ENCODE data around the gene SARS2.
"Not testable (repeated sequence)": the region's sequence is repeated elsewhere in the genome, so short reads cannot be mapped to it uniquely, and the experiment has no call there.

SARS2 gene

GRCh38 chr19:38898788-38899446 is 31.6 kb downstream of the SARS2 start:
- no peak for TF ChIP-seq FOXP2 (optimal IDR thresholded peaks at IDR 0.05; ENCODE audit: control extremely low read depth, extremely low read length, insufficient read depth)
- Histone ChIP-seq H3K4me3 (peak overlapping the region; percentile 90), H3K36me3 (ENCODE audit: insufficient read depth, low read length) (no peaks in the 10 kb centered on the region), H3K27ac (no peak overlapping the region), H3K9me3 (ENCODE audit: low read depth, low read length) (no peaks in the 10 kb centered on the region), H3K9ac (ENCODE audit: insufficient read length) (peak overlapping the region; percentile 80)
- DNase-seq (ENCODE audit: low read depth, low spot score): no peak

DNA sequence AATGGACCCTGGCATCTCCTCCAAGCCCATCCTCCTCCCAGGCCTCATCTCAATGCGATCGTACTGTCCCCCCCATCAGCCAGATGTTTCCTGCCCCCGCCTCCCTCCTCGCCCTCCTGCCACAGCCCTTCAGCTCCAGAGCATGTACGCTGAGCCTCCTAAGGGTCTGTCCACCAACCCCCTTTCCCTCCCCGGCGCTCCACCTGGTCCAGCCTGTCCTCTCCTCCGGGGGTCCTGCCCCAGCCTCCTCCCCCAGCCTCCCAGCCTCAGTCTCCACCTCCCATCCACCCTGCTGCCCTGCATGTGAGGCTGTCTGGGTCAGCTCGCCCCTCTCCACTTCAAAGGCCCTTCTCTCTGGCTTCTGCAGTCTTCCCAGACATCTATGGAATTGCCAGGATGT is 35.6 kb downstream of the SARS2 start:
- DNase-seq (ENCODE audit: low read depth, low spot score): no peak

GRCh38 chr19:38893341-38893771 is 37.2 kb downstream of the SARS2 start:
- Histone ChIP-seq H3K27ac (no peak overlapping the region), H3K36me3 (ENCODE audit: insufficient read depth, low read length) (no peaks in the 10 kb centered on the region; the same call in 1 of the 2 replicates), H3K9ac (ENCODE audit: insufficient read length) (no peak overlapping the region), H3K4me3 (no peak overlapping the region), H3K9me3 (ENCODE audit: low read depth, low read length) (no peaks in the 10 kb centered on the region)
- no peak for DNase-seq (ENCODE audit: low read depth, low spot score)
- TF ChIP-seq POLR2AphosphoS5 (IDR thresholded peaks at IDR 0.05; ENCODE audit: borderline replicate concordance, low read depth, low read length) (no peak), FOXP2 (optimal IDR thresholded peaks at IDR 0.05; ENCODE audit: control extremely low read depth, extremely low read length, insufficient read depth) (no peak), EZH2 (IDR thresholded peaks at IDR 0.05) (no peak)

More for the DNA sequence above, 35.6 kb downstream of the SARS2 start:
- Histone ChIP-seq H3K9me3 (ENCODE audit: low read depth, low read length) (no peaks in the 10 kb centered on the region), H3K9ac (ENCODE audit: insufficient read length) (no peak overlapping the region), H3K36me3 (ENCODE audit: insufficient read depth, low read length) (no peaks in the 10 kb centered on the region), H3K4me3 (no peak overlapping the region), H3K27ac (no peak overlapping the region)
- TF ChIP-seq FOXP2 (optimal IDR thresholded peaks at IDR 0.05; ENCODE audit: control extremely low read depth, extremely low read length, insufficient read depth) (no peak), POLR2AphosphoS5 (IDR thresholded peaks at IDR 0.05; ENCODE audit: borderline replicate concordance, low read depth, low read length) (no peak), EZH2 (IDR thresholded peaks at IDR 0.05) (no peak)

DNA sequence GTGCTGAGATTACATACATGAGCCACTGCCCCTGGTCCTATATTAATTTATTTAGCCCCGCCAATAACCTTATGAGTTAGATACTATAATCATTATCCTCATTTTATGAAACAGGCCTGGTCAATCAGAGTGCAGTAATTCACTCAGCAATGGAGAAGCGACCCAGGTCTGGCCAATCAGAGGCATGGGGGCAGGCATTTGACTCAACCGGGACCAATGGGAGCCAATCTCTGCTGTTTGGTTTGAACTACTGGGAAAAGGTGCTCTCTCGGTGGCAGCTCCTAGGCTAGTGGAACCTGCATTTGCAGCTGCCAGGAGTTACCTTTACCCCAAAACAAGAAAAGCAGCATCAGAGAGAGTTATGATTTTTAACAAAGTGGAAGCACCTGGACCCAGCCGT is 37.7 kb downstream of the SARS2 start:
- TF ChIP-seq FOXP2 (optimal IDR thresholded peaks at IDR 0.05; ENCODE audit: control extremely low read depth, extremely low read length, insufficient read depth) (no peak), POLR2AphosphoS5 (IDR thresholded peaks at IDR 0.05; ENCODE audit: borderline replicate concordance, low read depth, low read length) (no peak), EZH2 (IDR thresholded peaks at IDR 0.05) (no peak)
- Histone ChIP-seq H3K9me3 (ENCODE audit: low read depth, low read length) (no peaks in the 10 kb centered on the region), H3K36me3 (ENCODE audit: insufficient read depth, low read length) (no peaks in the 10 kb centered on the region; the same call in 1 of the 2 replicates), H3K27ac (no peak overlapping the region), H3K9ac (ENCODE audit: insufficient read length) (no peak overlapping the region), H3K4me3 (no peak overlapping the region)
- no peak for DNase-seq (ENCODE audit: low read depth, low spot score)

DNA sequence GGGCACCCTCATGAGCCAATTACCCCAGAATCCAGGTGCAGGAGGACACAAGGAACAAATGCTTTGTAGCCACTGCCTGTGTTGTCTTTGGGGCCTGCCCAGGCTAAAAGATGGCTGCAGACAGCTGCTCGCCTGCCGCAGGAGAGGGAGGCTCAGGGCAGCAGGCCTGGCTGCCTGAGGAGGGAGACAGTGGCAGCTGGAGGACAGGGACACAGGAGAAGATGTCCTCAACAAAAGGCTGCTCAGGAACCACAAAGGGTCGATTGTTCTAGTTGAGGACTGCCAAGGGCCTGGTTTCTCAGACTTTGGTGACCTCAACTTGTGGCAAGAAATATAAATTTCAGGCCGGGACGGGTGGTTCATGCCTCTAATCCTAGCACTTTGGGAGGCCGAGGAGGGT is 38.8 kb downstream of the SARS2 start:
- H3K9ac ChIP-seq (ENCODE audit: insufficient read length): no peak overlapping the region
- no peaks in the 10 kb centered on the region; the same call in 1 of the 2 replicates for H3K36me3 ChIP-seq (ENCODE audit: insufficient read depth, low read length)
- H3K27ac ChIP-seq: no peak overlapping the region
- H3K9me3 ChIP-seq (ENCODE audit: low read depth, low read length): no peaks in the 10 kb centered on the region
- TF ChIP-seq POLR2AphosphoS5 (IDR thresholded peaks at IDR 0.05; ENCODE audit: borderline replicate concordance, low read depth, low read length) (no peak), EZH2 (IDR thresholded peaks at IDR 0.05) (no peak), FOXP2 (optimal IDR thresholded peaks at IDR 0.05; ENCODE audit: control extremely low read depth, extremely low read length, insufficient read depth) (no peak)
- no peak overlapping the region for H3K4me3 ChIP-seq
- no peak for DNase-seq (ENCODE audit: low read depth, low spot score)

DNA sequence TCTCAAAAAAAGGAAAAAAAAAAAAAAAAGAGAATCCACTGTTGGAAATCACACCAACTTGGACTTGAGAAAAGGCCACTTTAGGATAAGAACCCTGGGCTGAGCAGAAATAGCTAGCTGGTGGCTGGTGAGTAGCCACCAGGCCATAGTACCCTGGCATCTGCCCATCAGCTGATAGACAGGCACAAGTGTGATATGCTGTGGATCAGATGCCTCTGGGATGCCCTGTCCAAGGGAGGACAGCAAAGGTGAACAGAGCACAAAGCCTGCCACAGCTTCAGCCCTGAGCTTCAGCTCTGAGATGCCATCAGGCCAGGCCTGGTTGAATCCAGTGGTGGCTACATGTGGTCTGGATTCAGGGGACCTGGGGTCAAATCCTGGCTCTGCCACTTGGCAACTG is 39.9 kb downstream of the SARS2 start:
- no peak for DNase-seq (ENCODE audit: low read depth, low spot score)
- H3K9me3 ChIP-seq (ENCODE audit: low read depth, low read length): no peaks in the 10 kb centered on the region
- no peak overlapping the region for H3K9ac ChIP-seq (ENCODE audit: insufficient read length)
- H3K36me3 ChIP-seq (ENCODE audit: insufficient read depth, low read length): no peaks in the 10 kb centered on the region; the same call in 1 of the 2 replicates
- H3K27ac ChIP-seq: no peak overlapping the region
- H3K4me3 ChIP-seq: no peak overlapping the region
- TF ChIP-seq POLR2AphosphoS5 (IDR thresholded peaks at IDR 0.05; ENCODE audit: borderline replicate concordance, low read depth, low read length): no peak
- no peak for TF ChIP-seq EZH2 (IDR thresholded peaks at IDR 0.05)
- TF ChIP-seq FOXP2 (optimal IDR thresholded peaks at IDR 0.05; ENCODE audit: control extremely low read depth, extremely low read length, insufficient read depth): no peak

- no peak for DNase-seq (ENCODE audit: low read depth, low spot score)
- no peak for TF ChIP-seq POLR2AphosphoS5 (IDR thresholded peaks at IDR 0.05; ENCODE audit: borderline replicate concordance, low read depth, low read length)
- no peak for TF ChIP-seq EZH2 (IDR thresholded peaks at IDR 0.05)
- TF ChIP-seq FOXP2 (optimal IDR thresholded peaks at IDR 0.05; ENCODE audit: control extremely low read depth, extremely low read length, insufficient read depth): no peak
- H3K9ac ChIP-seq (ENCODE audit: insufficient read length): no peak overlapping the region
- H3K27ac ChIP-seq: no peak overlapping the region
- no peaks in the 10 kb centered on the region for H3K9me3 ChIP-seq (ENCODE audit: low read depth, low read length)
- no peaks in the 10 kb centered on the region; the same call in 1 of the 2 replicates for H3K36me3 ChIP-seq (ENCODE audit: insufficient read depth, low read length)
- H3K4me3 ChIP-seq: no peak overlapping the region
Measured at GRCh38 chr19:38889803-38890202, 40.8 kb downstream of the SARS2 start.

DNA sequence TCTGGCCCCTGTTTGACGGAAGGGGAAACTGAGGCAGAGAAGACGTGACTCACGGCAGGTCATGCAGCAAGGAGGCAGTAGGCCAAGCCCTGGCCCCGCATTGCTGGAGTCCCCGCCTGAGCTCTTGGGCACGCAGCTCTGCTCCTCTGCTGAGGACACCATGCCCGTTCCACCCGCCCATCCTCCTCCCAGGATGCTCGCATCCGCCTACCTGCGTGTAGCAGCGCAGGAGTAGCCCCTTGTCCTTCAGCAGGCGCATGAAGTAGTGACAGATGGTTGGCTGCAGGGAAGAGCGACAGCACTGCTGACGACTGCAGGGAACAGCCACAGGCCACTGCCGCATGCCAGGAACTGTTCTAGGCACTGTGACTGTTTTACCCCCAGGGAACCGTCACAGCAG is 41.7 kb downstream of the SARS2 start:
- Histone ChIP-seq H3K27ac (no peak overlapping the region), H3K9ac (ENCODE audit: insufficient read length) (no peak overlapping the region), H3K9me3 (ENCODE audit: low read depth, low read length) (no peaks in the 10 kb centered on the region), H3K4me3 (no peak overlapping the region), H3K36me3 (ENCODE audit: insufficient read depth, low read length) (no peaks in the 10 kb centered on the region; the same call in 1 of the 2 replicates)
- no peak for DNase-seq (ENCODE audit: low read depth, low spot score)
- TF ChIP-seq EZH2 (IDR thresholded peaks at IDR 0.05): no peak
- TF ChIP-seq FOXP2 (optimal IDR thresholded peaks at IDR 0.05; ENCODE audit: control extremely low read depth, extremely low read length, insufficient read depth): no peak
- TF ChIP-seq POLR2AphosphoS5 (IDR thresholded peaks at IDR 0.05; ENCODE audit: borderline replicate concordance, low read depth, low read length): no peak

GRCh38 chr19:38884691-38885090 is 45.9 kb downstream of the SARS2 start:
- H3K36me3 ChIP-seq (ENCODE audit: insufficient read depth, low read length); DNase-seq (ENCODE audit: low read depth, low spot score); H3K9me3 ChIP-seq (ENCODE audit: low read depth, low read length); H3K9ac ChIP-seq (ENCODE audit: insufficient read length); H3K27ac ChIP-seq; H3K4me3 ChIP-seq: not testable (repeated sequence)
